MV-4-11 (cell line): ENCODE data around the gene KMT5C.

ENCODE experiments used
- DNase-seq: peaks from one replicate; lab custom pipeline; 2025; lab: John Stamatoyannopoulos, UW

KMT5C gene

GRCh38 chr19:55386493-55386971 is 46.9 kb downstream of the KMT5C start:
- DNase-seq = no peak

DNA sequence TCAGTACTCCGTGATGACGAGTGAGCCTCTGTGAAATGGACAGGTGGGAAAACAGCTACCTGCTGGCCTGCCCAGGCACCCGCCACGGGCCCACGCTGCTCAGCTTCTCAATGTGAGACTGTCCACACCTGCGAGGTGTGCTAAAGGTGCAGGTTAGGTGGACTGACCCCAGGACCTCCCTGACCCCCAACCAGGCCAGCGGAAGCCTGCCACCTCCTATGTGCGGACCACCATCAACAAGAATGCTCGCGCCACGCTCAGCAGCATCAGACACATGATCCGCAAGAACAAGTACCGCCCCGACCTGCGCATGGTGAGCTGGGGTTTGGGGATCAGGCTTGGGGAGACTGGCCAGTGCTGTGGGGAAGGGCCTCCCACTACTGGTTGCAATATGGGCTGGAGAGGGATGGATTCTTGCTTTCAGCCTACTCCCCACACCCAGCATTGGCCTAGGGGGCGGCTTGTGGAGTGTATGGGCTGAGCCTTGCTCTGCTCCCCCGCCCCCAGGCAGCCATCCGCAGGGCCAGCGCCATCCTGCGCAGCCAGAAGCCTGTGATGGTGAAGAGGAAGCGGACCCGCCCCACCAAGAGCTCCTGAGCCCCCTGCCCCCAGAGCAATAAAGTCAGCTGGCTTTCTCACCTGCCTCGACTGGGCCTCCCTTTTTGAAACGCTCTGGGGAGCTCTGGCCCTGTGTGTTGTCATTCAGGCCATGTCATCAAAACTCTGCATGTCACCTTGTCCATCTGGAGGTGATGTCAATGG is 48.2 kb downstream of the KMT5C start:
- DNase-seq = no peak

DNA sequence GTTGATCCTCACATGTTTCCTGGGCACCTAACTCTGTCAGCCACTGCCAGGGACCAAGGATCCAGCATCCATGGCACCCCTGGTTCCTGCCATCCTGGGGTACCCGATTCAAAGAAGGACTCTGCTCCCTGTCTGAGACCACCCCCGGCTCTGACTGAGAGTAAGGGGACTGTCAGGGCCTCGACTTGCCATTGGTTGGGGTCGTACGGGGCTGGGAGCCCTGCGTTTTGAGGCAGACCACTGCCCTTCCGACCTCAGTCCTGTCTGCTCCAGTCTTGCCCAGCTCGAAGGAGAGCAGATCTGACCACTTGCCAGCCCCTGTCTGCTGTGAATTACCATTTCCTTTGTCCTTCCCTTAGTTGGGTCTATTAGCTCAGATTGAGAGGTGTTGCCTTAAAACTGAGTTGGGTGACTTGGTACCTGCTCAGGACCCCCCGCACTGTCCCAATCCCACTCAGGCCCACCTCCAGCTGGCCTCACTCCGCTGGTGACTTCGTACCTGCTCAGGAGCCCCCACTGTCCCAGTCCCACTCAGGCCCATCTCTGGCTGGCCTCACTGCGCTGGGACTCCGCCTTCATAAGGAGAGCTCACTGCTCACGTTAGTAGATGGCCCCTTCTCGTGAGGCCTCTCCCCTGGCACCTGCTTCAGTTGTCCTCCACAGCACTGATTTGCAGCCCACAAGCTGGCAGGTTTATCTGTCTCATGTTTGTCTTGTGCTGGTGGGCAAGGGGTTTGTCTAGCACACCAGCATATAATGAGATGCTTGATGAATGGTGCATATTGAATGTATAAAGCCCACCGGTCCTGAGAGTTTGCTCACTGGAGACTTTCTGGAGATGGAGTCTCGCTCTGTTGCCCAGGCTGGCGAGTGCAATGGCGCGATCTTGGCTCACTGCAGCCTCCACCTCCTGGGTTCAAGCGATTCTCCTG is 50.0 kb downstream of the KMT5C start:
- DNase-seq = no peak

GRCh38 chr19:55390461-55390880 is 50.8 kb downstream of the KMT5C start:
- DNase-seq = no peak

GRCh38 chr19:55391191-55391670 is 51.6 kb downstream of the KMT5C start:
- peak; percentile 50 for DNase-seq

DNA sequence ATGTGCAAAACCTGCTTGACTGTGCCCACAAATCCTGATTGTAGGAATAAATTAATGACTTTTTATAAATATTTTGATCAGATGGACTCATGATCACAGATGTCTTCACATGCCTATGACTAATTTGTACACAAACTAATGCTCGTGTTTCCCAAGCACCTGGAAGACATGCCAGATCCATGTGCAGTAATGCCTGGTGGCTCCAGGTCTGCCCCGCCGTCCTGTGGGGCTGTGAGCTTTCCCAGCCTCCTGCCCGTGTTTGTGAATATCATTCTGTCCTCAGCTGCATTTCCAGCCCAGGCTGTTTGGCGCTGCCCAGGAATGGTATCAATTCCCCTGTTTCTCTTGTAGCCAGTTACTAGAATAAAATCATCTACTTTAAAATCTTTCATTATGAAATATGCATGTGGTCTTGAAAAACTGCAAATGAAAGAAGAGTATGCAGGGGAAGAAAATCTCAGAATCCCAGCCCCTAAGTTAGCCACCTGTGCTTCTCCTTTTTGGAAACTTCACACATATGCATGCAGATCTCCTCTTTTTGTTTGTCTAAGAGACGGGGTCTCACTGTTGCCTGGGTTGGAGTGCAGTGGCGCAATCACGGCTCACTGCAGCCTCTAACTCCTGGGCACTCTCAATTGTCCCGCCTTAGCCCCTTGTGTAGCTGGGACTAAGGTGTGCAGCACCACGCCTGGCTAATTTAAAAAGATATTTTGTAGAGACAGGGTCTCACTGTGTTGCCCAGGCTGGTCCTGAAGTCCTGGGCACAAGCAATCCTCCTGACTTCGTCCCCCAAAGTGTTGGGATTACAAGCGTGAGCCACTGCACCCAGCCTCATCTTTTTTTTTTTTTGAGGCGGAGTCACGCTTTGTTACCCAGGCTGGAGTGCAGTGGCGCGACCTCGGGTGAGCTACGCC is 52.3 kb downstream of the KMT5C start:
- no peak for DNase-seq

GRCh38 chr19:55392820-55393761 is 53.4 kb downstream of the KMT5C start:
- DNase-seq = no peak
